IMR-90 (cell line): ENCODE measurements around the gene MAML2.

ENCODE experiments used
- BHLHE40 ChIP-seq: fragments of 150-350 bp; IDR thresholded peaks from 2 replicates; pipeline ENCODE4 v1.6.1; 2016; ENCODE audit warnings: mild to moderate bottlenecking, low read depth, low read length
- CEBPB ChIP-seq: IDR thresholded peaks from 2 replicates; pipeline ENCODE4 v1.6.1; 2012; ENCODE audit warnings: low read depth, low read length, improper control_type of control experiment
- CHD1 ChIP-seq: IDR thresholded peaks from 2 replicates; pipeline ENCODE4 v1.6.1; 2012; ENCODE audit warnings: low read depth, low read length, improper control_type of control experiment
- CTCF ChIP-seq: conservative IDR thresholded peaks from 2 replicates; pipeline ENCODE4 v1.5.1; 2012; ENCODE audit warnings: mild to moderate bottlenecking, low read depth, low read length, improper control_type of control experiment
- FOS ChIP-seq: fragments of 150-350 bp; IDR thresholded peaks from 2 replicates; pipeline ENCODE4 v1.6.1; 2016; ENCODE audit warnings: low read depth, low read length
- MXI1 ChIP-seq: IDR thresholded peaks from 2 replicates; pipeline ENCODE4 v1.6.1; 2012; ENCODE audit warnings: low read depth, mild to moderate bottlenecking, low read length, moderate library complexity, borderline replicate concordance
- POLR2A ChIP-seq: IDR thresholded peaks from 2 replicates; pipeline ENCODE4 v1.6.1; 2012; ENCODE audit warnings: mild to moderate bottlenecking, low read depth, low read length
- RAD21 ChIP-seq: IDR thresholded peaks from 2 replicates; pipeline ENCODE4 v1.6.1; 2012; ENCODE audit warnings: low read length, improper control_type of control experiment
- RCOR1 ChIP-seq: IDR thresholded peaks from 2 replicates; pipeline ENCODE4 v1.6.1; 2012; ENCODE audit warnings: mild to moderate bottlenecking, low read length, improper control_type of control experiment; ENCODE audit not compliant: insufficient replicate concordance
- SMC3 ChIP-seq: fragments of 150-350 bp; IDR thresholded peaks from 2 replicates; pipeline ENCODE4 v1.6.1; 2016; ENCODE audit warnings: low read depth, mild to moderate bottlenecking, antibody characterized with exemption, low read length, moderate library complexity
- USF2 ChIP-seq: fragments of 150-350 bp; IDR thresholded peaks from 2 replicates; pipeline ENCODE4 v1.6.1; 2017; ENCODE audit warnings: mild to moderate bottlenecking, antibody characterized with exemption, low read length, low read depth

- no peak for TF ChIP-seq SMC3
- no peak for TF ChIP-seq CTCF
- TF ChIP-seq POLR2A: no peak
- no peak; the same call in 1 of the 2 replicates for TF ChIP-seq RAD21
- no peak for TF ChIP-seq RCOR1
- TF ChIP-seq BHLHE40: no peak
- no peak for TF ChIP-seq CEBPB
- 0 out of 2 replicates have a peak, but pooled peaks have one; percentile 27 for TF ChIP-seq CHD1
- TF ChIP-seq MXI1: no peak
- no peak for TF ChIP-seq FOS
- no peak for TF ChIP-seq USF2
Measured at GRCh38 chr11:96342014-96342960, 708 bp downstream of the MAML2 start.
